Measurements from ENCODE around the gene ARL6IP5. TPM values are rescaled to one million over a fixed set of nuclear protein-coding genes. Genes with fewer than 3 reads are reported as not detected.

ARL6IP5 gene
- total RNA-seq, 1 donor from 2014 or later: 132 TPM

DNA sequence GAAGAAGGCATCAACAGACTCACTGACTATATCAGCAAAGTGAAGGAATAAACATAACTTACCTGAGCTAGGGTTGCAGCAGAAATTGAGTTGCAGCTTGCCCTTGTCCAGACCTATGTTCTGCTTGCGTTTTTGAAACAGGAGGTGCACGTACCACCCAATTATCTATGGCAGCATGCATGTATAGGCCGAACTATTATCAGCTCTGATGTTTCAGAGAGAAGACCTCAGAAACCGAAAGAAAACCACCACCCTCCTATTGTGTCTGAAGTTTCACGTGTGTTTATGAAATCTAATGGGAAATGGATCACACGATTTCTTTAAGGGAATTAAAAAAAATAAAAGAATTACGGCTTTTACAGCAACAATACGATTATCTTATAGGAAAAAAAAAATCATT is 19.8 kb downstream of the ARL6IP5 start:
- H3K27ac ChIP-seq: no peak overlapping the region
- DNase-seq (no peak), ATAC-seq (no peak)
- peaks cover 50% of the 10 kb centered on the region for H3K36me3 ChIP-seq
- no peaks in the 10 kb centered on the region for H3K4me1 ChIP-seq
- no peak overlapping the region for H3K4me3 ChIP-seq
- intact Hi-C loops (cut with DNase I): no loop called here
- no peaks in the 10 kb centered on the region for H3K27me3 ChIP-seq
- TF ChIP-seq, protein P1, sequence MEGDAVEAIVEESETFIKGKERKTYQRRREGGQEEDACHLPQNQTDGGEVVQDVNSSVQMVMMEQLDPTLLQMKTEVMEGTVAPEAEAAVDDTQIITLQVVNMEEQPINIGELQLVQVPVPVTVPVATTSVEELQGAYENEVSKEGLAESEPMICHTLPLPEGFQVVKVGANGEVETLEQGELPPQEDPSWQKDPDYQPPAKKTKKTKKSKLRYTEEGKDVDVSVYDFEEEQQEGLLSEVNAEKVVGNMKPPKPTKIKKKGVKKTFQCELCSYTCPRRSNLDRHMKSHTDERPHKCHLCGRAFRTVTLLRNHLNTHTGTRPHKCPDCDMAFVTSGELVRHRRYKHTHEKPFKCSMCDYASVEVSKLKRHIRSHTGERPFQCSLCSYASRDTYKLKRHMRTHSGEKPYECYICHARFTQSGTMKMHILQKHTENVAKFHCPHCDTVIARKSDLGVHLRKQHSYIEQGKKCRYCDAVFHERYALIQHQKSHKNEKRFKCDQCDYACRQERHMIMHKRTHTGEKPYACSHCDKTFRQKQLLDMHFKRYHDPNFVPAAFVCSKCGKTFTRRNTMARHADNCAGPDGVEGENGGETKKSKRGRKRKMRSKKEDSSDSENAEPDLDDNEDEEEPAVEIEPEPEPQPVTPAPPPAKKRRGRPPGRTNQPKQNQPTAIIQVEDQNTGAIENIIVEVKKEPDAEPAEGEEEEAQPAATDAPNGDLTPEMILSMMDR (IDR thresholded peaks at IDR 0.05): no peak
- no peaks in the 10 kb centered on the region for H3K9me3 ChIP-seq

DNA sequence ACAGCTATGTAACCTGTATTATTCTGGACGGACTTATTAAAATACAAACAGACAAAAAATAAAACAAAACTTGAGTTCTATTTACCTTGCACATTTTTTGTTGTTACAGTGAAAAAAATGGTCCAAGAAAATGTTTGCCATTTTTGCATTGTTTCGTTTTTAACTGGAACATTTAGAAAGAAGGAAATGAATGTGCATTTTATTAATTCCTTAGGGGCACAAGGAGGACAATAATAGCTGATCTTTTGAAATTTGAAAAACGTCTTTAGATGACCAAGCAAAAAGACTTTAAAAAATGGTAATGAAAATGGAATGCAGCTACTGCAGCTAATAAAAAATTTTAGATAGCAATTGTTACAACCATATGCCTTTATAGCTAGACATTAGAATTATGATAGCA is 20.6 kb downstream of the ARL6IP5 start:
- H3K4me3 ChIP-seq: no peak overlapping the region

DNA sequence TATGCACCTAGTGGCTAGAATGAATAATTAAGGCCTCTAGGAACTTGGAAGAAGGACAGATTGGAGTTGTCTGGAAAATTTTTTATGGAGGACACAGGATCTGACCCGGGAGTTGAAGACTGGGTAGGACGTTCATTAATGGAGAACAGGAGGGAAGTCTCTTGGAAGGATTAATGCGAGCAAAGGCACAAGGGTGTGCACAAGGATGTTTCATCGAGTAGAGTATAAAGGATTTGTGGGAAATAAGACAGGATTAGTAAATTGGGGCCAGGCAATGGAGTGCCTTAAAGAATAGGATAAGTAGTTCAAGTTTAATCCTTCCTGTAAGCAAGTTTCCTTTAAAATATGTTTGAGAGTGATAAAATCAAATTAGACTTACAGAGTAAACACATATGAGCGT is 23.1 kb downstream of the ARL6IP5 start:
- intact Hi-C loops (cut with DNase I): no loop called here
- no peak overlapping the region for H3K27ac ChIP-seq

More for the DNA sequence above, 20.6 kb downstream of the ARL6IP5 start:
- no peak overlapping the region for H3K27ac ChIP-seq
- TF ChIP-seq, protein P1 (IDR thresholded peaks at IDR 0.05): no peak
- peaks cover 45% of the 10 kb centered on the region for H3K36me3 ChIP-seq
- no peaks in the 10 kb centered on the region for H3K9me3 ChIP-seq
- no peaks in the 10 kb centered on the region for H3K27me3 ChIP-seq
- no peak for ATAC-seq
- no peak for DNase-seq
- no peaks in the 10 kb centered on the region for H3K4me1 ChIP-seq
- intact Hi-C loops (cut with DNase I): no loop called here

GRCh38 chr3:69108811-69109210 is 24.1 kb downstream of the ARL6IP5 start:
- no peak for DNase-seq
- Histone ChIP-seq H3K36me3 (peaks cover 21% of the 10 kb centered on the region), H3K4me1 (no peaks in the 10 kb centered on the region), H3K27me3 (no peaks in the 10 kb centered on the region), H3K9me3 (no peaks in the 10 kb centered on the region), H3K27ac (no peak overlapping the region), H3K4me3 (no peak overlapping the region)
- intact Hi-C loops (cut with DNase I): no loop called here
- TF ChIP-seq, protein P1 (IDR thresholded peaks at IDR 0.05): no peak
- ATAC-seq: no peak

More for the DNA sequence above, 23.1 kb downstream of the ARL6IP5 start:
- DNase-seq (no peak), ATAC-seq (no peak)
- no peaks in the 10 kb centered on the region for H3K9me3 ChIP-seq
- no peaks in the 10 kb centered on the region for H3K4me1 ChIP-seq
- no peaks in the 10 kb centered on the region for H3K27me3 ChIP-seq
- H3K4me3 ChIP-seq: no peak overlapping the region
- H3K36me3 ChIP-seq: peaks cover 30% of the 10 kb centered on the region
- TF ChIP-seq, protein P1 (IDR thresholded peaks at IDR 0.05): no peak

GRCh38 chr3:69110941-69111546 is 26.3 kb downstream of the ARL6IP5 start:
- no peaks in the 10 kb centered on the region for H3K4me1 ChIP-seq
- intact Hi-C loops (cut with DNase I): no loop called here
- H3K4me3 ChIP-seq: no peak overlapping the region
- H3K36me3 ChIP-seq: peaks cover under 1% of the 10 kb centered on the region
- ATAC-seq (no peak), DNase-seq (no peak)
- TF ChIP-seq, protein P1 (IDR thresholded peaks at IDR 0.05): no peak
- no peaks in the 10 kb centered on the region for H3K9me3 ChIP-seq
- H3K27ac ChIP-seq: no peak overlapping the region
- H3K27me3 ChIP-seq: no peaks in the 10 kb centered on the region

GRCh38 chr3:69113536-69113935 is 28.8 kb downstream of the ARL6IP5 start:
- DNase-seq (no peak), ATAC-seq (no peak)
- Histone ChIP-seq H3K27ac (no peak overlapping the region), H3K27me3 (no peaks in the 10 kb centered on the region), H3K36me3 (no peaks in the 10 kb centered on the region), H3K9me3 (no peaks in the 10 kb centered on the region), H3K4me3 (no peak overlapping the region), H3K4me1 (no peaks in the 10 kb centered on the region)
- intact Hi-C loops (cut with DNase I): no loop called here
- TF ChIP-seq, protein P1 (IDR thresholded peaks at IDR 0.05): no peak
